Mucosa of stomach (tissue), 1 donor: ENCODE results near the gene DNAAF3.
A peak's percentile ranks its signal among the peaks of the same experiment; 100 is the strongest.
"Not testable (repeated sequence)": the region's sequence is repeated elsewhere in the genome, so short reads cannot be mapped to it uniquely, and the experiment has no call there.

Experiments
- H3K27me3 ChIP-seq: one replicate; pipeline ENCODE4 v1.7.0; 2013; ENCODE audit warnings: mild to moderate bottlenecking, low read length; ENCODE audit not compliant: control insufficient read depth, insufficient read depth
- H3K36me3 ChIP-seq: one replicate; pipeline ENCODE4 v1.7.0; 2013; ENCODE audit warnings: low read length; ENCODE audit not compliant: control insufficient read depth, insufficient read depth
- H3K4me1 ChIP-seq: one replicate; pipeline ENCODE4 v1.7.0; 2013; ENCODE audit warnings: mild to moderate bottlenecking, low read length; ENCODE audit not compliant: control insufficient read depth, insufficient read depth
- H3K4me3 ChIP-seq: one replicate; pipeline ENCODE4 v1.7.0; 2013; ENCODE audit warnings: low read length
- H3K9ac ChIP-seq: one replicate; pipeline ENCODE4 v1.7.0; 2013; ENCODE audit warnings: mild to moderate bottlenecking, low read length, moderate library complexity
- H3K9me3 ChIP-seq: one replicate; pipeline ENCODE4 v1.7.0; 2013; ENCODE audit warnings: mild to moderate bottlenecking, low read length, moderate library complexity; ENCODE audit not compliant: control insufficient read depth
- donor health status: Pancreatic carcinoma.

Gene DNAAF3

GRCh38 chr19:55166530-55167268, at the start of gene DNAAF3:
Gene DNAAF3, minus strand, starts transcription at chr19:55166613. Its CDS starts 200 bp downstream, at chr19:55166413.
- H3K4me3 ChIP-seq, result peak within 1 kb of the TSS; percentile 34
- no peak within 1 kb of the TSS for H3K9ac ChIP-seq
- H3K9me3 ChIP-seq, result no peaks in the 10 kb centered on the region
- peaks cover 27% of the 10 kb centered on the region for H3K27me3 ChIP-seq
- H3K4me1 ChIP-seq, result peaks cover 7% of the 10 kb centered on the region
- H3K36me3 ChIP-seq, result no peaks in the 10 kb centered on the region

DNA sequence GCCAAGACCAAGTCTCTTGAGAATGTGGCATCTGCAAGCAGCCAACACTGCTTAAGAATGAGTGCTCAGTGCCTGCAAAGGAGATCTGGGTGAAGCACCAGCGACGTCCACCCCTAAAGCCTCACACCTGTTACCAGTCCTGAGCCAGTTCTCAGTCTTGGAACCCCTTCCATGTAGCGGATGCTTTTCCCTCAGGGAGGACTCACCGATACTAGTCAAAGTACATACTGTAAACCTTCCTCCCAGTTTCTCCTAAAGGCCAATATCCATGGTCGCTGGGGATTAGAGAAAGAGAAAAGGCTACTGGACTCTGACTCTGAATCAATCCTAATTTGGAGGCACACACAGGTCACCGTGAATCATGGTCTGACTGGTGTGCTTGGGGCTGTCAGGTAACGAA, 47.1 kb upstream of the DNAAF3 start:
- no peak overlapping the region for H3K9ac ChIP-seq
- no peak overlapping the region for H3K4me3 ChIP-seq
- H3K36me3 ChIP-seq, result no peaks in the 10 kb centered on the region
- peaks cover 16% of the 10 kb centered on the region for H3K4me1 ChIP-seq
- no peaks in the 10 kb centered on the region for H3K9me3 ChIP-seq
- no peaks in the 10 kb centered on the region for H3K27me3 ChIP-seq

GRCh38 chr19:55212447-55212846, 46.0 kb upstream of the DNAAF3 start:
- Histone ChIP-seq H3K9me3 (no peaks in the 10 kb centered on the region), H3K27me3 (no peaks in the 10 kb centered on the region), H3K4me1 (peaks cover 16% of the 10 kb centered on the region)

GRCh38 chr19:55209693-55210472, 43.5 kb upstream of the DNAAF3 start:
- H3K4me3 ChIP-seq, result peak overlapping the region; percentile 18
- H3K9me3 ChIP-seq, result no peaks in the 10 kb centered on the region
- H3K36me3 ChIP-seq, result peaks cover 2% of the 10 kb centered on the region
- peaks cover 20% of the 10 kb centered on the region for H3K4me1 ChIP-seq
- H3K9ac ChIP-seq, result peak overlapping the region; percentile 94
- no peaks in the 10 kb centered on the region for H3K27me3 ChIP-seq

More at GRCh38 chr19:55212447-55212846, 46.0 kb upstream of the DNAAF3 start:
- no peak overlapping the region for H3K9ac ChIP-seq
- no peak overlapping the region for H3K4me3 ChIP-seq
- no peaks in the 10 kb centered on the region for H3K36me3 ChIP-seq

GRCh38 chr19:55208880-55209692, 42.7 kb upstream of the DNAAF3 start, which contains the start of gene PTPRH:
Gene PTPRH, minus strand, starts transcription at chr19:55209501. Its CDS starts 68 bp downstream, at chr19:55209433.
- no peaks in the 10 kb centered on the region for H3K9me3 ChIP-seq
- peak within 1 kb of the TSS; percentile 18 for H3K4me3 ChIP-seq
- H3K27me3 ChIP-seq, result no peaks in the 10 kb centered on the region
- H3K4me1 ChIP-seq, result peaks cover 20% of the 10 kb centered on the region
- H3K9ac ChIP-seq, result peak within 1 kb of the TSS; percentile 94
- peaks cover 9% of the 10 kb centered on the region for H3K36me3 ChIP-seq

DNA sequence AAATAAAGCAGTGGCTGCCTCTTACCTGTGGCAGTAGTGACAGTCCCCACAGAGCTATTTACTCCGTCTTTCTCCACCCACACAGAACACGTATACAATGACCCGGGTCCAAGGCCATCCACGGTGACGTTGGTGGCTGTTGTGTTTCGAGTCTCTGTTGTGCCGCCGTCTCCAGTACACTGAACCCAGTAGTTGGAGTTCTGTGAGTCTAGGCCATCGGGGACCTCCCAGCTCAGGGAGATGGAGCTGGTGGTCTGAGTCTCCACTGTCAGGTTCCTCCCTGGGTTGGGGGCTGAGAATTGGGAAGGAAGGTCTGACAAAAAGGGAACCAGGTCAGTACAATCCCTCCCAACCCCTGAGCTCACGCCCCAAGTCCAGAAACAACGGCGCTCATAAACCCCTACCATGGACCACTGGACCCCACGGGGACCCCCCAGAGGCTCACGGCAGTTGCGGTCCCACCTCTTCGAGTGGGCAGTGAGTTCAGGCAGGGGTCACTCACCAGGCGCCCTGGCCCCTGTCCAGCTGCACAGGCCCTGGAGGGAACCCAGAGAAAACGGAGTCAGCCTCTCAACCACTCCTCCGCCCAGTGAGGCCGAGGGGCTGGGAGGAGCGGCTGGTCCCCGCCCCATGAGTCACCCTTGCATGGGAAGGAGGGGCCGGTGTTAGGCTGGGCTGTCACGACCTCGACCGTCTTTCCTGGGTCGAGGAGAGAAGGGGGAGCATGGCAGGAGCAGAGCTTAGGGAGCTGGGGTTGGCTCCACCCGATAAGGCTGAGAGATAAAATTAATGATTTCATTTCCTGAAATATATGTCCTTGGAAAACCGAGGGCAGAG, 40.5 kb upstream of the DNAAF3 start:
- no peaks in the 10 kb centered on the region for H3K27me3 ChIP-seq
- H3K36me3 ChIP-seq, result peaks cover 13% of the 10 kb centered on the region
- H3K4me1 ChIP-seq, result peaks cover 20% of the 10 kb centered on the region
- H3K9ac ChIP-seq, result peak overlapping the region; percentile 83
- H3K4me3 ChIP-seq, result peak overlapping the region; percentile 74
- no peaks in the 10 kb centered on the region for H3K9me3 ChIP-seq

GRCh38 chr19:55202199-55202598, 35.8 kb upstream of the DNAAF3 start:
- not testable (repeated sequence) for H3K4me3 ChIP-seq, H3K9me3 ChIP-seq, H3K9ac ChIP-seq, H3K4me1 ChIP-seq, H3K27me3 ChIP-seq
- peaks cover 13% of the 10 kb centered on the region for H3K36me3 ChIP-seq

DNA sequence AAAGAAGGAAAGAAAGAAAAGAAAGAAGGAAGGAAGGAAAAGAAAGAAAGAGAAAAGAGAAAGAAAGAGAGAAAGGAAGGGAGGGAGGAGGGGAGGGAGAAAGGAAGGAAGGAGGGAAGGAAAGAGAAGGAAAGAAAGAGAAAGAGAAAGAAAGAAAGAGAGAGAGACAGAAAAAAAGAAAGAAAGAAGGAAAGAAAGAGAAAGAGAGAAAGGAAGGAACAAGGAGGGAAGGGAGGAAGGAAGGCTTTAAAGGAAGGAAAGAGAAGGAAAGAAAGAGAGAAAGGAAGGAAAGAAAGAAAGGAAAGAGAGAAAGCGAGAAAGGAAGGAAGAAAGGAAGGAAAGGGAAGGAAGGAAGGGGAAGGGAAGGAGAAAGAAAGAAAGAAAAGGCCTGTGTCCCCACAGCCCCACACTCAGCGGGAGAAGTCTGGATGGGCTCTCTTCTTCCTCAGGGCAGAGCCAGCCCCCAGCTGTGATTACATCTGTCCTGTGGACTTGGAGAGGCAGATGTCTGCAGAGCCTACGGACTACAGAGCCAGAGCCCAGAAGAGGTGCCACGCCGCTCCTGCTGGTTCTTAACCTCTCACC, 33.3 kb upstream of the DNAAF3 start:
- H3K27me3 ChIP-seq, result no peaks in the 10 kb centered on the region
- peaks cover 10% of the 10 kb centered on the region for H3K36me3 ChIP-seq
- no peak overlapping the region for H3K9ac ChIP-seq
- H3K4me3 ChIP-seq, result no peak overlapping the region
- no peaks in the 10 kb centered on the region for H3K9me3 ChIP-seq
- no peaks in the 10 kb centered on the region for H3K4me1 ChIP-seq

DNA sequence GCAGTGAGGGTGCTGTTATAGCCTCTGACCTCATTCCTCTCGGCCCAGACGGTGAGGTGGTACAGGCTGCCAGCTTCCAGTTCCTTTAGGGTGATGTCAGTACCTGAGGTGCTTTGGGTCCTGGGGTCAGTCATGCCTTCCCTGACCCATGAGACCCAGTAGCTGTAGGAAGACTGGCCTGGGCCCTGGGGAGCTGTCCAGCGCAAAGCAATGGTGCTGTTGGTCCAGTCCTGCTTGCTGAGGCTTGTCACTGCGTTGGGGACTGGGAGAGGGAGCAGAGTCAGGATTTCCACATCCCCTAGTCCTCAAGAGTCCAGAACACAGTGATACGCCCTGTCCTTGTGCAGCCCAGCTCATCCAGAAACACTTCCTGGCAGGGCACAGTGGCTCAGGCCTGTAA, 32.2 kb upstream of the DNAAF3 start:
- no peak overlapping the region for H3K4me3 ChIP-seq
- no peak overlapping the region for H3K9ac ChIP-seq
- H3K27me3 ChIP-seq, result no peaks in the 10 kb centered on the region
- H3K36me3 ChIP-seq, result no peaks in the 10 kb centered on the region
- H3K9me3 ChIP-seq, result no peaks in the 10 kb centered on the region
- no peaks in the 10 kb centered on the region for H3K4me1 ChIP-seq

DNA sequence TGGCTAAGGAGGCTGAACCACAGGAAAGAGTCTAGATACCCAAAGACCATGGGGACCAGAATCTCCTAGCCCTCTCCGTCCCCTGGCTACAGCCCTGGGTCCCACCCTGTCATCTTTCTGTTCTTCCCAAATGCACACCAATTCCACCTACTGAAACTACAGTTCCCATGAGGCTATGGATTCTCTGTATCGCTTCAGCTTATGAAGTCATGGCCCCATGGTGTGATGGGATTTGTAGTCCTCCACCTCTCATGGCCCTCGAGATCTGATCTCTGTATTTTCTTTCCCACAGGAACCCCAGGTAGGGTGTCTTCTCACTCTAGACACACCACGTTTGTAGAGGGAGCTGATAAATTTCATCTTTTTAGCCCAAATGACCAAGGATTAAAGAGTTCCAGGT, 31.1 kb upstream of the DNAAF3 start:
- Histone ChIP-seq H3K4me1 (no peaks in the 10 kb centered on the region), H3K9me3 (no peaks in the 10 kb centered on the region), H3K27me3 (no peaks in the 10 kb centered on the region), H3K36me3 (no peaks in the 10 kb centered on the region), H3K9ac (no peak overlapping the region), H3K4me3 (no peak overlapping the region)

DNA sequence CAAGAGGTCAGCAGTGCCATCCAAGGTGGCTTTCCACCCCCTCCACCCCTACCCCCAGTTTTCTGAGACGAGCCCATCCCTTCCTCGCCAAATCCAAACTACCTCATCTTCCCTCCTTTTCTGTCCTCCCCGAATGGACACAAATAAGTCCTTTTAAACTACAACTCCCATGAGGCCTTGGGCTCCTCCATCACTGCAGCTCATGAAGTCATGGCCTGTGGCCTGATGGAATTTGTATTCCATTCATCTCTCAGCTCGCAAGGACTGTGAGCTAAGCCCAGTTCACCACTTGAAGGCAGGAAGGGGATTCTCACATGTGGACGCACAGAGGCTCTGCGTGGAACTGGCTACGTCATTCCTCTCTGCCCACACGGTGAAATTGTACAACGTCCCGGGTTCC, 30.4 kb upstream of the DNAAF3 start:
- H3K9me3 ChIP-seq, result no peaks in the 10 kb centered on the region
- no peaks in the 10 kb centered on the region for H3K27me3 ChIP-seq
- no peaks in the 10 kb centered on the region for H3K36me3 ChIP-seq
- no peak overlapping the region for H3K4me3 ChIP-seq
- no peak overlapping the region for H3K9ac ChIP-seq
- H3K4me1 ChIP-seq, result no peaks in the 10 kb centered on the region
